Loucy (cell line): Measurements from ENCODE around the gene DCP2.

Experiments used
- H2AFZ ChIP-seq: fragments of 200-600 bp; sonication (generic); 2 replicates; pipeline ENCODE4 v1.6.0; 2016; ENCODE audit warnings: antibody characterized with exemption, mild to moderate bottlenecking, low read length, moderate library complexity
- H3F3A ChIP-seq: fragments of 200-600 bp; 2 replicates; pipeline ENCODE4 v1.6.0; 2016; ENCODE audit warnings: antibody characterized with exemption, low read depth, mild to moderate bottlenecking
- H3K27me3 ChIP-seq: fragments of 200-600 bp; sonication (generic); 2 replicates; pipeline ENCODE4 v1.6.1; 2014; ENCODE audit warnings: low read length, mild to moderate bottlenecking; ENCODE audit not compliant: insufficient read depth, poor library complexity, severe bottlenecking
- H3K36me3 ChIP-seq: fragments of 200-600 bp; sonication (generic); 2 replicates; pipeline ENCODE4 v1.6.1; 2016; ENCODE audit warnings: low read length; ENCODE audit not compliant: insufficient read depth
- H3K4me1 ChIP-seq: fragments of 200-600 bp; sonication (generic); 2 replicates; pipeline ENCODE4 v1.5.1; 2014; ENCODE audit warnings: low read length, mild to moderate bottlenecking; ENCODE audit not compliant: insufficient read depth, poor library complexity, severe bottlenecking
- H3K4me2 ChIP-seq: fragments of 200-600 bp; sonication (generic); 2 replicates; pipeline ENCODE4 v1.6.0; 2014; ENCODE audit warnings: antibody characterized with exemption, low read length, low read depth, mild to moderate bottlenecking; ENCODE audit not compliant: poor library complexity, severe bottlenecking
- H3K4me3 ChIP-seq: fragments of 200-600 bp; sonication (generic); 2 replicates; pipeline ENCODE4 v1.5.1; 2014; ENCODE audit warnings: low read length, mild to moderate bottlenecking, mixed read lengths; ENCODE audit not compliant: poor library complexity, severe bottlenecking
- H3K79me2 ChIP-seq: fragments of 200-600 bp; sonication (generic); 2 replicates; pipeline ENCODE4 v1.6.1; 2014; ENCODE audit warnings: low read length; ENCODE audit not compliant: insufficient read depth
- H3K9ac ChIP-seq: fragments of 200-600 bp; sonication (generic); 2 replicates; pipeline ENCODE4 v1.6.0; 2014; ENCODE audit warnings: mild to moderate bottlenecking, low read depth, low read length, moderate library complexity; ENCODE audit not compliant: poor library complexity, severe bottlenecking
- H3K9me2 ChIP-seq: fragments of 200-600 bp; sonication (generic); replicated peaks from 2 replicates; pipeline ENCODE4 v1.6.1; 2016; ENCODE audit warnings: low read depth, low read length, mixed read lengths
- H3K9me3 ChIP-seq: fragments of 200-600 bp; sonication (generic); 2 replicates; pipeline ENCODE4 v1.6.1; 2014; ENCODE audit warnings: mild to moderate bottlenecking, antibody characterized with exemption, low read length, low read depth; ENCODE audit not compliant: insufficient read depth
- H4K20me1 ChIP-seq: fragments of 200-600 bp; sonication (generic); 2 replicates; pipeline ENCODE4 v1.6.0; 2014; ENCODE audit warnings: antibody characterized with exemption, low read length, mild to moderate bottlenecking; ENCODE audit not compliant: insufficient read depth, poor library complexity, severe bottlenecking
- CTCF ChIP-seq: fragments of 200-600 bp; sonication (generic); conservative IDR thresholded peaks from 2 replicates; pipeline ENCODE4 v1.5.1; 2014; ENCODE audit warnings: mild to moderate bottlenecking, antibody characterized with exemption, low read length
- EZH2phosphoT487 ChIP-seq: fragments of 200-600 bp; IDR thresholded peaks from 2 replicates; pipeline ENCODE4 v1.6.1; 2018; ENCODE audit warnings: antibody characterized with exemption, mild to moderate bottlenecking, moderate library complexity, borderline replicate concordance

The DCP2 gene

GRCh38 chr5:113064806-113065205 lies 88.2 kb downstream of the DCP2 start:
- Histone ChIP-seq H2AFZ (no peak overlapping the region), H4K20me1 (no peaks in the 10 kb centered on the region), H3K9me3 (no peaks in the 10 kb centered on the region), H3K79me2 (no peaks in the 10 kb centered on the region), H3K9ac (no peak overlapping the region), H3K4me1 (peaks cover 19% of the 10 kb centered on the region), H3K4me2 (no peak overlapping the region), H3K4me3 (no peak overlapping the region), H3K36me3 (peaks cover 9% of the 10 kb centered on the region; the same call in 1 of the 2 replicates), H3K27me3 (no peaks in the 10 kb centered on the region), H3K9me2 (no peaks in the 10 kb centered on the region), H3F3A (no peaks in the 10 kb centered on the region)
- TF ChIP-seq EZH2phosphoT487 (no peak), CTCF (no peak)

GRCh38 chr5:113065626-113066025 lies 89.0 kb downstream of the DCP2 start:
- no peak overlapping the region for H3K4me2 ChIP-seq
- H3F3A ChIP-seq: no peaks in the 10 kb centered on the region
- peaks cover 19% of the 10 kb centered on the region for H3K4me1 ChIP-seq
- no peaks in the 10 kb centered on the region for H3K27me3 ChIP-seq
- H3K9ac ChIP-seq: no peak overlapping the region
- no peaks in the 10 kb centered on the region for H4K20me1 ChIP-seq
- H3K4me3 ChIP-seq: no peak overlapping the region
- H3K79me2 ChIP-seq: no peaks in the 10 kb centered on the region
- TF ChIP-seq EZH2phosphoT487 (no peak), CTCF (no peak)
- H3K9me2 ChIP-seq: no peaks in the 10 kb centered on the region
- H3K36me3 ChIP-seq: peaks cover 9% of the 10 kb centered on the region; the same call in 1 of the 2 replicates
- H2AFZ ChIP-seq: no peak overlapping the region
- no peaks in the 10 kb centered on the region for H3K9me3 ChIP-seq

- H3K36me3 ChIP-seq: peaks cover 9% of the 10 kb centered on the region; the same call in 1 of the 2 replicates
- no peaks in the 10 kb centered on the region for H3K27me3 ChIP-seq
- H3K9me3 ChIP-seq: no peaks in the 10 kb centered on the region
- H2AFZ ChIP-seq: no peak overlapping the region
- no peak overlapping the region for H3K4me2 ChIP-seq
- H4K20me1 ChIP-seq: no peaks in the 10 kb centered on the region
- no peak overlapping the region for H3K4me3 ChIP-seq
- no peaks in the 10 kb centered on the region for H3K9me2 ChIP-seq
- TF ChIP-seq CTCF: no peak
- TF ChIP-seq EZH2phosphoT487: no peak
- H3K79me2 ChIP-seq: no peaks in the 10 kb centered on the region
- H3K9ac ChIP-seq: no peak overlapping the region
- peaks cover 5% of the 10 kb centered on the region for H3K4me1 ChIP-seq
- H3F3A ChIP-seq: no peaks in the 10 kb centered on the region
Observed at GRCh38 chr5:113067635-113068344, 91.2 kb downstream of the DCP2 start.
